ENCODE results near the gene POLR1A. TPM values are rescaled to one million over a fixed set of nuclear protein-coding genes. Genes with fewer than 3 reads are reported as not detected.

POLR1A gene
- total RNA-seq, 4 donors from 2014 or later: 15.6 to 21.7 (median 17.7) TPM

- no peaks in the 10 kb centered on the region for H3K36me3 ChIP-seq
- peak overlapping the region in 2 of 4 donors; percentile 65 to 69 for H3K27ac ChIP-seq
- H3K9me3 ChIP-seq: no peaks in the 10 kb centered on the region
- no peak for ATAC-seq
- 83 to 84% methylated on average over 6 to 7 of the region's 7 CpGs for WGBS, 2 donors (ENCODE audit: low coverage in 1 of 2)
- TF ChIP-seq EP300 (IDR thresholded peaks at IDR 0.05) (no peak), POLR2AphosphoS5 (IDR thresholded peaks at IDR 0.05) (no peak), CTCF (IDR thresholded peaks at IDR 0.05) (no peak), POLR2A (IDR thresholded peaks at IDR 0.05) (no peak)
- no peaks in the 10 kb centered on the region for H3K27me3 ChIP-seq
- H3K4me1 ChIP-seq: peaks cover 0 to 27% (median 3%) of the 10 kb centered on the region in 3 donors
- no peak overlapping the region for H3K4me3 ChIP-seq
Measured at GRCh38 chr2:85989288-85989865, 116.3 kb downstream of the POLR1A start.

- TF ChIP-seq POLR2AphosphoS5 (IDR thresholded peaks at IDR 0.05) (no peak), CTCF (IDR thresholded peaks at IDR 0.05) (no peak), EP300 (IDR thresholded peaks at IDR 0.05) (no peak), POLR2A (IDR thresholded peaks at IDR 0.05) (no peak)
- ATAC-seq: no peak
- Histone ChIP-seq H3K4me1 (peaks cover 0 to 22% (median 3%) of the 10 kb centered on the region in 3 donors), H3K36me3 (no peaks in the 10 kb centered on the region), H3K9me3 (no peaks in the 10 kb centered on the region), H3K4me3 (no peak overlapping the region), H3K27me3 (no peaks in the 10 kb centered on the region), H3K27ac (peak overlapping the region in 3 of 4 donors; percentile 58 to 69 (median 65))
- WGBS, 2 donors (ENCODE audit: low coverage in 1 of 2): 85 to 87% methylated on average over 3 to 4 of the region's 7 CpGs
Measured at GRCh38 chr2:85988914-85989270, 116.8 kb downstream of the POLR1A start.

GRCh38 chr2:85988175-85988913 lies 117.3 kb downstream of the POLR1A start:
- H3K27ac ChIP-seq: peak overlapping the region in 3 of 4 donors; percentile 60 to 69 (median 65)

DNA sequence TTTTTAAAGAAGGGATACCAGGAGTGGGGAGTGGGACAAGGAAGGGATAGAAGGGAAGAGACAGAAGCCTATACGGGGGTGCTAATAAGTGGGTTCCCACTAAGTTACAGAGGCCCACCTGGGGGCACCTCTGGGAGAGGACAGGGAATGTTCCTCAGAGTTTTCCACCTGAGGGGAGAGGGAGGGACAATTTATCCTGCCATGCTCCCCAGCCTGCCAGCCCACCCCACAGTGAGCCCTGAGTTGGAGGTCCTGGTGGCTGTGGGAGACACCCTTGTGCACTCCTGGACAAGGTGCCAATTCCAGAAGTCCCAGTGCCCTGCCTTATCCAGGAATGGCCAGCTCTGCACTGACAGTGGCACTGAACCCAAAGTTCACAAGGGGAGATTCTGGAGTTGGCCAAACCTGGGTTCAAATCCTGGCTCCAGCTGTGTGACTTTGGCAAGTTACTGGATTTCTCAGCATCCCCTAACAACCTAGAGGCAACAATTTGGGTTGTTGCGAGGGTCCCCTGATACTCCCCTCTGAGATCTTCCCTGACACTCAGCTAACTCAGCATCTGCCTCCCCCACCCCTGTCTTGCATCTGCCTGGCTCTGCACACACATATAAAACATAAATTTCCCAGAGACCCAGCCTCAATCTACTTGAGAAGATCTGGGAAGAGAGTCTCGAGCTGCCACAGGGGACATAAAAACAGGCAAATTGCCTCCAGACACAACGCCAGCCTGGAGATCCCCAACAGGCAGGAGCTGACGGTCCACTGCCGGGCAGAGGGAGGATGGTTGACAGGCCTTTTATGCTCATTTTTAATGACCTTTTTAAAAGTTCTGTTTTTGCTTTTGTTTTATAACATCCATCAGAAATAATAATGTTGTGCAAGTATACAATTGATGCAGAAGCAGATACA lies 118.2 kb downstream of the POLR1A start:
- no peaks in the 10 kb centered on the region for H3K36me3 ChIP-seq
- H3K4me1 ChIP-seq: peaks cover 0 to 19% (median 3%) of the 10 kb centered on the region in 3 donors
- TF ChIP-seq POLR2AphosphoS5 (IDR thresholded peaks at IDR 0.05): no peak
- no peak for TF ChIP-seq CTCF (IDR thresholded peaks at IDR 0.05)
- no peak for TF ChIP-seq POLR2A (IDR thresholded peaks at IDR 0.05)
- TF ChIP-seq EP300 (IDR thresholded peaks at IDR 0.05): no peak
- peak overlapping the region in 3 of 4 donors; percentile 60 to 70 (median 68) for H3K27ac ChIP-seq
- H3K27me3 ChIP-seq: no peaks in the 10 kb centered on the region
- H3K9me3 ChIP-seq: no peaks in the 10 kb centered on the region
- no peak overlapping the region for H3K4me3 ChIP-seq
- WGBS, 2 donors (ENCODE audit: low coverage in 1 of 2): 53 to 55% methylated on average over 5 of the region's 6 CpGs
- no peak for ATAC-seq

More at GRCh38 chr2:85988175-85988913, 117.3 kb downstream of the POLR1A start:
- peak; percentile 91 for ATAC-seq
- Histone ChIP-seq H3K27me3 (no peaks in the 10 kb centered on the region), H3K4me3 (no peak overlapping the region), H3K4me1 (peaks cover 0 to 19% (median 3%) of the 10 kb centered on the region in 3 donors), H3K36me3 (no peaks in the 10 kb centered on the region), H3K9me3 (no peaks in the 10 kb centered on the region)
- 48 to 55% methylated on average over 7 to 9 of the region's 10 CpGs for WGBS, 2 donors (ENCODE audit: low coverage in 1 of 2)
- peak; percentile 37 for TF ChIP-seq POLR2AphosphoS5 (IDR thresholded peaks at IDR 0.05)
- TF ChIP-seq POLR2A (IDR thresholded peaks at IDR 0.05): no peak

DNA sequence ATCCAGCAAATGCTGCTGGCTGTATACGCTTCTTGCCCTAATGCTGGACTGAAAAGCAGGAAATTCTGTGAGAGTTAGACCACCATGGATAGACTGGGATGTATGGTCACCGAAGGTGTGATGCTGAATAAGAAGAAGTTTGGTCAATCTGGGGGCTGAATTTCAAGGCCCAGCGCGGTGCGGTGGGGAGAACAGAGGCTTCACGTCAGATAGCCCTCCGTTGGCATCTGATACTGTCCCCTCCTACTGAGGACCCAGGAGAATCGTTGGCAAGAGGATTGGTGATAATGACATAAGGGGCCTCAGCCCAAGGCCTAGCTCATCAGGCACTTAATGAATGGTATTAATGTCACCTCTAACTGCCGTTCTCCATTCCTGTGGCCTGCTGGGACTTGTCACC lies 119.6 kb downstream of the POLR1A start:
- no peaks in the 10 kb centered on the region for H3K9me3 ChIP-seq
- H3K36me3 ChIP-seq: no peaks in the 10 kb centered on the region
- no peak for ATAC-seq
- 96 to 100% methylated on average over 4 to 5 of the region's 9 CpGs for WGBS, 2 donors (ENCODE audit: low coverage in 1 of 2)
- no peaks in the 10 kb centered on the region for H3K27me3 ChIP-seq
- H3K4me1 ChIP-seq: peaks cover 0 to 19% (median 3%) of the 10 kb centered on the region in 3 donors
- H3K4me3 ChIP-seq: no peak overlapping the region
- TF ChIP-seq CTCF (IDR thresholded peaks at IDR 0.05) (no peak), POLR2AphosphoS5 (IDR thresholded peaks at IDR 0.05) (no peak), EP300 (IDR thresholded peaks at IDR 0.05) (no peak), POLR2A (IDR thresholded peaks at IDR 0.05) (no peak)
- no peak overlapping the region for H3K27ac ChIP-seq

Data from gastroesophageal sphincter (tissue), 4 donors.